T-cell (primary cell): ENCODE results near the gene ABCA3. TPM values are rescaled to one million over a fixed set of nuclear protein-coding genes. Genes with fewer than 3 reads are reported as not detected.
"Not testable (repeated sequence)": the region's sequence is repeated elsewhere in the genome, so short reads cannot be mapped to it uniquely, and the experiment has no call there.

ENCODE experiments used
- ATAC-seq, 4 experiments: fragments of 200-7000 bp in 3 of 4; fragments of 150-1000 bp in 1 of 4; cut with Tn5 transposase; replicated peaks in 1 of 4; 1 replicate in 3 of 4; 2 replicates in 1 of 4; pipeline ENCODE4 v1.10.0; 2021; ENCODE audit warnings: moderate library complexity in 3 of 4, mild to moderate bottlenecking in 2 of 4, moderate number of reproducible peaks in 1 of 4
- CTCF ChIA-PET, 2 donors: fragments of 300-600 bp; sonication (Branson Sonifier 250); formaldehyde crosslinking; loops; one replicate each; lab custom pipeline; 2022; ENCODE audit warnings: antibody characterized with exemption in 2 of 2; lab: Charles Lee
- POLR2A ChIA-PET, 2 donors: fragments of 300-600 bp; sonication (Branson Sonifier 250); formaldehyde crosslinking; loops; one replicate each; lab custom pipeline; 2022; ENCODE audit warnings: antibody characterized with exemption in 2 of 2; lab: Charles Lee
- DNase-seq, 35 experiments: peaks; one replicate each; pipeline versions ENCODE4 v3.0.0 to v3.0.0-alpha.2; 2013 to 2023
- H3K27ac ChIP-seq: one replicate; pipeline ENCODE4 v1.5.1; 2013; ENCODE audit warnings: low read length
- H3K27me3 ChIP-seq, 2 experiments: replicated peaks in 1 of 2; 1 replicate in 1 of 2; 2 replicates in 1 of 2; pipeline versions ENCODE4 v1.6.1 to v1.7.0; 2013; ENCODE audit warnings: low read length in 1 of 2, mixed read lengths in 1 of 2; ENCODE audit not compliant: control insufficient read depth in 2 of 2, insufficient read depth in 2 of 2; ENCODE audit errors: extremely low read depth in 1 of 2
- H3K36me3 ChIP-seq, 2 donors: 1 replicate in 1 of 2; 2 replicates in 1 of 2; pipeline versions ENCODE4 v1.6.1 to v1.7.0; 2013; ENCODE audit warnings: low read length in 1 of 2; ENCODE audit not compliant: control insufficient read depth in 2 of 2, insufficient read depth in 1 of 2; ENCODE audit errors: extremely low read depth in 1 of 2
- H3K4me1 ChIP-seq, 2 experiments: 1 replicate in 1 of 2; 2 replicates in 1 of 2; pipeline versions ENCODE4 v1.6.1 to v1.7.0; 2013; ENCODE audit warnings: low read length in 2 of 2, mixed read lengths in 1 of 2; ENCODE audit not compliant: insufficient read depth in 2 of 2, control insufficient read depth in 1 of 2; ENCODE audit errors: extremely low read depth in 1 of 2
- H3K4me3 ChIP-seq, 2 donors: 1 replicate in 1 of 2; 2 replicates in 1 of 2; pipeline versions ENCODE4 v1.5.1 to v1.7.0; 2013; ENCODE audit warnings: mild to moderate bottlenecking in 2 of 2, low read length in 1 of 2, moderate library complexity in 1 of 2; ENCODE audit not compliant: control insufficient read depth in 1 of 2; ENCODE audit errors: extremely low read depth in 1 of 2
- H3K9me3 ChIP-seq: 2 replicates; pipeline ENCODE4 v1.7.0; 2013
- H3K27ac Mint-ChIP-seq, 2 donors: one replicate each; pipeline ENCODE4 v1.8.0; 2020 to 2021; ENCODE audit warnings: mild to moderate bottlenecking in 2 of 2, mixed read lengths in 2 of 2
- H3K27me3 Mint-ChIP-seq, 2 donors: one replicate each; pipeline ENCODE4 v1.8.0; 2021 to 2022; ENCODE audit warnings: mixed read lengths in 2 of 2
- H3K36me3 Mint-ChIP-seq: one replicate; pipeline ENCODE4 v1.8.0; 2021; ENCODE audit warnings: mixed read lengths
- H3K4me1 Mint-ChIP-seq, 3 donors: one replicate each; pipeline ENCODE4 v1.8.0; 2020 to 2022; ENCODE audit warnings: mixed read lengths in 3 of 3, mild to moderate bottlenecking in 1 of 3
- H3K4me3 Mint-ChIP-seq, 3 donors: one replicate each; pipeline ENCODE4 v1.8.0; 2020 to 2022; ENCODE audit warnings: mild to moderate bottlenecking in 3 of 3, mixed read lengths in 3 of 3, moderate library complexity in 3 of 3
- H3K9me3 Mint-ChIP-seq, 3 donors: one replicate each; pipeline ENCODE4 v1.8.0; 2020 to 2022; ENCODE audit warnings: mixed read lengths in 3 of 3
- WGBS: methylation state at CpG from one replicate; pipeline ENCODE4 v1.1.5; 2013; ENCODE audit warnings: missing lambda C conversion rate; ENCODE audit not compliant: insufficient coverage; 5-methylcytosine and 5-hydroxymethylcytosine counted together
- total RNA-seq, 35 experiments: library from RNA in 6 of 35; stranded (reverse) in 6 of 35; fragments of 120-200 nt in 1 of 35; gene quantifications; one replicate each; pipeline versions ENCODE4 v1.2.1 to v1.2.4 and lab custom pipeline; 2013 to 2026

Gene ABCA3
- total RNA-seq, 5 donors from 2014 or later (not counting 1 experiment from before 2014, with no cell fraction given), result 6.6 to 11.1 (median 9.9) TPM

DNA sequence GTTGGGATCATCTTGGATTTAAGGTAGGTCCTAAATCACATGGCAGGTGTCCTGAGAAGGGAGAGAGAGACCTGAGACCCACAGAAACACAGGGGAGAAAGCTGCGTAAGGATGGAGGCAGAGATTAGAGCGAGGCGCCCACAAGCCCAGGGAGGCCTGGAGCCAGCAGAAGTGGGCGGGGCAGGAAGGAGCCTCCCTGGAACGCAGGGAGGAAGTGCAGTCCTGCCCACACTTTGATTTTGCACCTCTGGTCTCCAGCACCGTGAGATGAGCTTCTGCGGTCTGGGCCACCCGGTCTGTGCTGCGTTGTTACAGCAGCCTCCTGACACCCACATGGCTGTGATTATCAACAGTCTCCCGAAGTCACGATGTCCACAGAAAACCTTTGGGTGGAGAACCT is 97.9 kb downstream of the ABCA3 start:
- Mint-ChIP-seq H3K27me3 (no peaks in the 10 kb centered on the region), H3K9me3 (no peaks in the 10 kb centered on the region), H3K4me1 (no peaks in the 10 kb centered on the region), H3K27ac (no peak overlapping the region), H3K4me3 (no peak overlapping the region), H3K36me3 (peaks cover 6% of the 10 kb centered on the region)
- no peak overlapping the region for H3K4me3 ChIP-seq
- peaks cover 0 to 2% of the 10 kb centered on the region in 2 experiments for H3K27me3 ChIP-seq
- WGBS, result 98% methylated on average over 9 of the region's 11 CpGs
- DNase-seq, result no peak
- H3K27ac ChIP-seq, result no peak overlapping the region
- POLR2A ChIA-PET, result no interaction called here
- H3K36me3 ChIP-seq, result peaks cover 8 to 42% of the 10 kb centered on the region in 2 donors
- peaks cover 0 to under 1% of the 10 kb centered on the region in 2 experiments for H3K4me1 ChIP-seq
- H3K9me3 ChIP-seq, result no peaks in the 10 kb centered on the region
- ATAC-seq, result no peak
- CTCF ChIA-PET, result interaction anchor here in 1 of 2 donors (0.6 kb wide), 1 partner anchor 950 kb away, joined by 5 read pairs; no protein-coding TSS in a partner anchor

DNA sequence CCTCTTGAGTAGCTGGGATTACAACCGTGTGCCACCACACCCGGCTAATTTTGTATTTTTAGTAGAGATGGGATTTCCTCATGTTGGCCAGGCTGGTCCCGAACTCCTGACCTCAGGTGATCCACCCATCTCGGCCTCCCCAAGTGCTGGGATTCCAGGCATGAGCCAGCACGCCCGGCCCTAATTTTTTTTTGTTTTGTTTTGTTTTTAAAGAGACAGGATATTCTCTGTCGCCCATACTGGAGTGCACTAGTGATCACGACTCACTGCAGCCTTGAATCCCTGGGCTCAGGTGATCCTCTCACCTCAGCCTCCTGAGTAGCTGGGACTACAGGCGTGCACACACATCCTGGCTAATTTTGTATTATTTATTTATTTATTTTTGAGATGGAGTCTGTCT is 100.2 kb downstream of the ABCA3 start:
- POLR2A ChIA-PET, H3K36me3 Mint-ChIP-seq, DNase-seq, H3K27me3 Mint-ChIP-seq, H3K9me3 Mint-ChIP-seq, H3K27ac ChIP-seq, H3K27ac Mint-ChIP-seq, ATAC-seq, H3K9me3 ChIP-seq, CTCF ChIA-PET, H3K4me3 ChIP-seq, H3K4me1 Mint-ChIP-seq, H3K4me3 Mint-ChIP-seq: not testable (repeated sequence)
- peaks cover 0 to 21% of the 10 kb centered on the region in 2 experiments for H3K27me3 ChIP-seq
- 89% methylated on average over 5 of the region's 9 CpGs for WGBS
- peaks cover 9 to 34% of the 10 kb centered on the region in 2 donors for H3K36me3 ChIP-seq
- peaks cover 2 to 15% of the 10 kb centered on the region in 2 experiments for H3K4me1 ChIP-seq

DNA sequence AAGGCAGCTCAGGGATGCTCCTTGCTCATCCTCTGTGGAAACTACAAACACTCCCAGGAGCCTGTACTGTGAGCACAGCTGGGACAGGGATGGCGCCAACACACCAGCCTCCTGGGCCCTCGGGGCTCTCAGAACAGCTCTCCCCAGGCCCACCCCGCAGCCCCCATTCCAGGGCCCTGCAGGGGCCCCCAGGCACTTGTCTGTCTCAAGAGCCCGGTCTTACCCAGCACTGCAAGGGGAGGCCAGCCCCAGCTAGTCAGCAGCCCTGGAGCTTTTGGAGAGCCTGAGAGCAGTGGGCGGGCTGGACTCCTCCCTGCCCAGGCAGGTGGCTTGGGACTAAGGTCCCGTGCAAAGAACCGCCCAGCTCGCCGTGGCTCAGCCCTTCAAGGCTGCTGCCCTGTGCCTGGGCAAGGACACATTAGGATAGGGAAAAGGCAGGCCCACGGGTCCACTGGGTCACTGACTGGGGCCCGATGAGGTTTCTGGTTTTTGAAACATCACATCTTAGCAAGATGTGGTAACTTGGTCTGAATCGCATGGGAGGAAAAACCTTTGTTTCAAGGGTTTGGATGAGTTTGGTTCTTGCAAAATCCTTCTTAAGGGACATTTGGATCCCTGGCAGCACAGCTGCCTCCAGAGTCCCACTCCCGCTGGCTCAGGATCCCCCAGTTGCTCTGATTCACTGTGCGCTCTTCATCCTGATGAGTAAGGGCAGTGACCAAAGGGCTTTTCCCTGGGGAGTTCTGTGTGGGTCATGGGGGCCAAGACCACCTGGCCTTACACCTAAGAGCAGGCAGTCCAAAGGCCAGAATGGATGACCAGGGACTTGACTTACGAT is 101.5 kb downstream of the ABCA3 start:
- Histone ChIP-seq H3K27ac (no peak overlapping the region), H3K36me3 (peaks cover 10 to 30% of the 10 kb centered on the region in 2 donors), H3K27me3 (peaks cover 0 to 22% of the 10 kb centered on the region in 2 experiments), H3K4me3 (no peak overlapping the region), H3K4me1 (peaks cover 2 to 15% of the 10 kb centered on the region in 2 experiments), H3K9me3 (no peaks in the 10 kb centered on the region)
- H3K4me3 Mint-ChIP-seq, result no peak overlapping the region
- H3K9me3 Mint-ChIP-seq, result no peaks in the 10 kb centered on the region
- H3K4me1 Mint-ChIP-seq, result peaks cover 0 to 2% (median 1%) of the 10 kb centered on the region in 3 donors
- WGBS, result 87% methylated on average over 9 of the region's 15 CpGs
- DNase-seq (no peak), ATAC-seq (no peak)
- peaks cover 11% of the 10 kb centered on the region for H3K36me3 Mint-ChIP-seq
- peaks cover 0 to 4% of the 10 kb centered on the region in 2 donors for H3K27me3 Mint-ChIP-seq
- POLR2A ChIA-PET, result no interaction called here
- no peak overlapping the region for H3K27ac Mint-ChIP-seq
- CTCF ChIA-PET, result no interaction called here

DNA sequence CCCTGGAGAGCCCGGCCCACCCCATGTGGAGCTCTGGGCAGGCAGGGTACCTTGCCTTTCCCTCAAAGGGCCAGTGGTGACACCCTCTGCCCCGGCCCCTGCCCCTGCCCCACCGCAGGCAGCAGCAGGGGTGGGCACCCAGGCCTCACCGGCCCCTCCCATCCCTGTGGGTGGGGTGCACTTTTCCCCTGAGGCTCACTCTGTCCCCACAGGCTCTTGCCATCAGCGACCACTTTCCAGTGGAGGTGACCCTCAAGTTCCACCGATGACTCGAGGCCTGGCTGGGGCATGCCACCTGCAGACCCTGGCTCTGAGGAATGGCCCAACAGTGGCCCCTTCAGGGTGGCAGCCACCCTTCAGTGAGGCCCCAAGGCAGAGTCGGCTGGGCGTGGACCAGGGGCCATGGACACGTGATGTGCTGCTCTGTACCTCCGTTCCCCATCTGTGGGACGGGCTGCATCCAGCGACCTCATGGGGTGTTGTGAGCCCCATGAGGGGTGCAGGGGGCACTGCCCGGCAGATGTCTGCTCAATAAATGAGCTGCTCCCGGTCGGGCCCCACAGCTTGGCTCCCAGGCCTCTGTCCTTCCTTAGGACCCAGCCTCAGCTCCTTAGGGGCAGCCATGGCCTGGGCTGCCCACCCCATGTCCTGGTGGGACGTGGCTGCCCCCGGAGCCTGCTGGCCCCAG is 102.2 kb downstream of the ABCA3 start:
- H3K27me3 Mint-ChIP-seq, result peaks cover 0 to 4% of the 10 kb centered on the region in 2 donors
- no peaks in the 10 kb centered on the region for H3K9me3 Mint-ChIP-seq
- 80% methylated on average over 14 of the region's 18 CpGs for whole genome bisulfite sequencing
- H3K27ac ChIP-seq, result no peak overlapping the region
- ATAC-seq (no peak), DNase-seq (no peak)
- POLR2A ChIA-PET, result no interaction called here
- no peak overlapping the region for H3K4me3 ChIP-seq
- peaks cover 0 to 24% of the 10 kb centered on the region in 2 experiments for H3K27me3 ChIP-seq
- peaks cover 16% of the 10 kb centered on the region for H3K36me3 Mint-ChIP-seq
- H3K4me3 Mint-ChIP-seq, result no peak overlapping the region
- H3K4me1 Mint-ChIP-seq, result peaks cover 0 to 2% (median 1%) of the 10 kb centered on the region in 3 donors
- CTCF ChIA-PET, result interaction anchor here in 1 of 2 donors (0.6 kb wide), 1 partner anchor 13 kb away, joined by 3 read pairs; the partner anchor contains the start of gene ECI1
- H3K9me3 ChIP-seq, result no peaks in the 10 kb centered on the region
- peaks cover 10 to 29% of the 10 kb centered on the region in 2 donors for H3K36me3 ChIP-seq
- H3K4me1 ChIP-seq, result peaks cover 2 to 15% of the 10 kb centered on the region in 2 experiments
- no peak overlapping the region for H3K27ac Mint-ChIP-seq

DNA sequence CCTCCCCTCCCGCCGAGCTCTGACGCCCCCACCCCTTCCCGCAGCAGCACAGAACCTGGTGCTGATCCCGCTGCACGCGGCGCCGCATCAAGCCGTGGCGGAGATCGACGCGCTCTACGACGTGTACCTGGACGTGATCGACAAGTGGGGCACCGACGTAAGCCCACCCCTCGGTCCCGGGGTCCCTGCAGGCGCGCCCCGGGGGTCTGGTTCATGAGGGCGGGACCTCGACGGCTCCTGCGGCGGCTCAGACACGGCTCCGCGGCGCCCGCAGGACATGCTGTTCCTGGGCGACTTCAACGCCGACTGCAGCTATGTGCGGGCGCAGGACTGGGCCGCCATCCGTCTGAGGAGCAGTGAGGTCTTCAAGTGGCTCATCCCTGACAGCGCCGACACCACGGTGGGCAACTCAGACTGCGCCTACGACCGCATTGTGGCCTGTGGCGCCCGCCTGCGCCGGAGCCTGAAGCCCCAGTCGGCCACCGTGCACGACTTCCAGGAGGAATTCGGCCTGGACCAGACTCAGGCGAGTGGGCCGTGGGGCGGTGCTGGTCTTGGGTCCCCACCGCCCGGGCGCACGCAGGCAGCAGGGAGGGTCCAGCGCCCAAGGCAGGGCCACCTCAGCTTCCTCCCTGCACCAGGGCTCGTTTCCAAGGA is 102.9 kb downstream of the ABCA3 start:
- H3K27ac ChIP-seq, result no peak overlapping the region
- H3K9me3 Mint-ChIP-seq, result no peaks in the 10 kb centered on the region
- WGBS, result 42% methylated on average over 65 of the region's 65 CpGs
- no peak overlapping the region for H3K27ac Mint-ChIP-seq
- no peak for DNase-seq
- H3K27me3 ChIP-seq, result peaks cover 0 to 31% of the 10 kb centered on the region in 2 experiments
- no peak overlapping the region for H3K4me3 ChIP-seq
- peaks cover 16% of the 10 kb centered on the region for H3K36me3 Mint-ChIP-seq
- H3K9me3 ChIP-seq, result no peaks in the 10 kb centered on the region
- H3K4me1 Mint-ChIP-seq, result peaks cover 0 to 2% (median 1%) of the 10 kb centered on the region in 3 donors
- ChIA-PET CTCF (interaction anchor here in 1 of 2 donors (0.6 kb wide), 1 partner anchor 14 kb away, joined by 3 read pairs; the partner anchor contains the start of gene ECI1), POLR2A (no interaction called here)
- no peak overlapping the region for H3K4me3 Mint-ChIP-seq
- H3K36me3 ChIP-seq, result peaks cover 16 to 29% of the 10 kb centered on the region in 2 donors
- ATAC-seq, result no peak
- peaks cover 2 to 15% of the 10 kb centered on the region in 2 experiments for H3K4me1 ChIP-seq
- H3K27me3 Mint-ChIP-seq, result peaks cover 0 to 4% of the 10 kb centered on the region in 2 donors

DNA sequence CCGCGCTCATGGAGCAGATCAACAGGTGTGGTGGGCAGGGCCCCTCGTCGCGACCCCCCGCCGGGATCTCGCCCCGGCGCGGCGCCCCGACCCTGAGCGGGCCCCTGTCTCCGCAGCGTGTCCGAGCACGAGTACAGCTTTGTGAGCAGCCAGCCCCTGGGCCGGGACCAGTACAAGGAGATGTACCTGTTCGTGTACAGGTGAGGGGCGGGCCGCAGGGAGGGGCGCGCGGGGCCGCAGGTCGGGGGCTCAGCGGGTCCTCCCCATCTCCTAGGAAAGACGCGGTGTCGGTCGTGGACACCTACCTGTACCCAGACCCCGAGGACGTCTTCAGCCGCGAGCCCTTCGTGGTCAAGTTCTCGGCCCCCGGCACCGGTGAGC is 103.4 kb downstream of the ABCA3 start:
- Mint-ChIP-seq H3K27ac (no peak overlapping the region), H3K27me3 (peaks cover 0 to 4% of the 10 kb centered on the region in 2 donors), H3K4me1 (peaks cover 0 to 2% (median 1%) of the 10 kb centered on the region in 3 donors), H3K9me3 (no peaks in the 10 kb centered on the region), H3K4me3 (no peak overlapping the region), H3K36me3 (peaks cover 12% of the 10 kb centered on the region)
- Histone ChIP-seq H3K4me1 (peaks cover 2 to 15% of the 10 kb centered on the region in 2 experiments), H3K36me3 (peaks cover 20 to 29% of the 10 kb centered on the region in 2 donors), H3K27me3 (peaks cover 0 to 32% of the 10 kb centered on the region in 2 experiments), H3K9me3 (no peaks in the 10 kb centered on the region), H3K4me3 (no peak overlapping the region), H3K27ac (no peak overlapping the region)
- WGBS, result 23% methylated on average over 40 of the region's 40 CpGs
- DNase-seq, result no peak
- ChIA-PET POLR2A (no interaction called here), CTCF (no interaction called here)
- ATAC-seq, result no peak
